NCI-H2107 (cell line): ENCODE data around the gene NANOS1.

Experiments used
- DNase-seq: peaks from one replicate; lab custom pipeline; 2025; lab: John Stamatoyannopoulos, UW

NANOS1 gene

GRCh38 chr10:119029613-119030420 lies at the start of gene NANOS1:
NANOS1 (plus strand) TSS chr10:119029714; CDS start chr10:119029802, 88 bp downstream.
- no peak for DNase-seq

GRCh38 chr10:118980135-118980865 lies 49.2 kb upstream of the NANOS1 start:
- DNase-seq, result no peak

GRCh38 chr10:118980870-118981269 lies 48.6 kb upstream of the NANOS1 start:
- no peak for DNase-seq

GRCh38 chr10:118981946-118982345 lies 47.6 kb upstream of the NANOS1 start:
- DNase-seq, result no peak

- DNase-seq, result no peak
Measured at GRCh38 chr10:118982366-118982765, 47.1 kb upstream of the NANOS1 start.

GRCh38 chr10:118983263-118983662 lies 46.3 kb upstream of the NANOS1 start:
- DNase-seq, result no peak

- DNase-seq, result no peak
Measured at GRCh38 chr10:118985576-118985975, 43.9 kb upstream of the NANOS1 start.

- no peak for DNase-seq
Measured at GRCh38 chr10:118986815-118987790, 42.4 kb upstream of the NANOS1 start.

- DNase-seq, result no peak
Measured at GRCh38 chr10:118990326-118990725, 39.2 kb upstream of the NANOS1 start.

GRCh38 chr10:118992496-118992895 lies 37.0 kb upstream of the NANOS1 start:
- DNase-seq, result no peak

GRCh38 chr10:118993214-118993613 lies 36.3 kb upstream of the NANOS1 start:
- DNase-seq, result no peak

- DNase-seq, result no peak
Measured at GRCh38 chr10:118994321-118994720, 35.2 kb upstream of the NANOS1 start.

- no peak for DNase-seq
Measured at GRCh38 chr10:118995739-118996138, 33.8 kb upstream of the NANOS1 start.

- no peak for DNase-seq
Measured at GRCh38 chr10:118997379-118997778, 32.1 kb upstream of the NANOS1 start.

- no peak for DNase-seq
Measured at GRCh38 chr10:118998183-118998582, 31.3 kb upstream of the NANOS1 start.

- DNase-seq, result no peak
Measured at GRCh38 chr10:119001717-119002500, 27.6 kb upstream of the NANOS1 start.

GRCh38 chr10:119003572-119004289 lies 25.8 kb upstream of the NANOS1 start:
- DNase-seq, result no peak

GRCh38 chr10:119005362-119006043 lies 24.0 kb upstream of the NANOS1 start:
- no peak for DNase-seq

GRCh38 chr10:119006451-119007210 lies 22.9 kb upstream of the NANOS1 start:
- no peak for DNase-seq
